CD4-positive, alpha-beta memory T cell (primary cell): ENCODE measurements around the gene CD2AP. TPM values are rescaled to one million over a fixed set of nuclear protein-coding genes. Genes with fewer than 3 reads are reported as not detected.

Source experiments
- CTCF ChIA-PET: fragments of 350-600 bp; sonication (Branson Sonifier 250); formaldehyde crosslinking; loops from one replicate; lab custom pipeline; 2021; ENCODE audit warnings: inconsistent platforms; ENCODE audit not compliant: partially characterized antibody; lab: Charles Lee
- POLR2A ChIA-PET: fragments of 350-600 bp; sonication (Branson Sonifier 250); formaldehyde crosslinking; loops from one replicate; lab custom pipeline; 2021; ENCODE audit not compliant: partially characterized antibody; lab: Charles Lee
- DNase-seq, 5 donors: peaks; one replicate each; pipeline versions ENCODE4 v3.0.0 to v3.0.0-alpha.2; 2020 to 2022; ENCODE audit warnings: mixed read lengths in 1 of 5
- H3K27ac ChIP-seq: one replicate; pipeline ENCODE4 v1.7.0; 2013; ENCODE audit warnings: low read depth, low read length
- H3K27me3 ChIP-seq: 2 replicates; pipeline ENCODE4 v1.7.0; 2013; ENCODE audit warnings: mild to moderate bottlenecking, low read length, moderate library complexity; ENCODE audit not compliant: insufficient read depth
- H3K36me3 ChIP-seq: 2 replicates; pipeline ENCODE4 v1.7.0; 2013; ENCODE audit warnings: mild to moderate bottlenecking, low read length, moderate library complexity; ENCODE audit not compliant: insufficient read depth
- H3K4me1 ChIP-seq: 2 replicates; pipeline ENCODE4 v1.7.0; 2013; ENCODE audit warnings: mild to moderate bottlenecking, low read length, moderate library complexity; ENCODE audit not compliant: insufficient read depth
- H3K4me3 ChIP-seq, 2 donors: one replicate each; pipeline ENCODE4 v1.7.0; 2013; ENCODE audit warnings: low read length in 2 of 2, mild to moderate bottlenecking in 1 of 2
- H3K9me3 ChIP-seq, 2 donors: one replicate each; pipeline ENCODE4 v1.7.0; 2013; ENCODE audit warnings: low read length in 2 of 2, control low read depth in 1 of 2; ENCODE audit not compliant: control insufficient read depth in 1 of 2
- H3K27ac Mint-ChIP-seq, 7 donors: one replicate each; pipeline ENCODE4 v1.8.0; 2020 to 2021; ENCODE audit warnings: mixed read lengths in 7 of 7, mild to moderate bottlenecking in 6 of 7, inconsistent platforms in 3 of 7, moderate library complexity in 3 of 7
- H3K27me3 Mint-ChIP-seq, 2 donors: one replicate each; pipeline ENCODE4 v1.8.0; 2020 to 2021; ENCODE audit warnings: mixed read lengths in 2 of 2
- H3K36me3 Mint-ChIP-seq, 2 donors: one replicate each; pipeline ENCODE4 v1.8.0; 2020 to 2021; ENCODE audit warnings: mixed read lengths in 2 of 2, inconsistent platforms in 1 of 2, mild to moderate bottlenecking in 1 of 2
- H3K4me1 Mint-ChIP-seq, 4 donors: one replicate each; pipeline ENCODE4 v1.8.0; 2020 to 2021; ENCODE audit warnings: mixed read lengths in 4 of 4, mild to moderate bottlenecking in 1 of 4
- H3K4me3 Mint-ChIP-seq, 8 donors: one replicate each; pipeline ENCODE4 v1.8.0; 2020 to 2021; ENCODE audit warnings: mixed read lengths in 8 of 8, mild to moderate bottlenecking in 7 of 8, moderate library complexity in 6 of 8, inconsistent platforms in 3 of 8
- H3K9me3 Mint-ChIP-seq, 8 donors: one replicate each; pipeline ENCODE4 v1.8.0; 2020 to 2021; ENCODE audit warnings: mixed read lengths in 8 of 8, mild to moderate bottlenecking in 5 of 8, inconsistent platforms in 3 of 8, moderate library complexity in 1 of 8
- intact Hi-C: fragments of 100-400 bp; cut with micrococcal nuclease; formaldehyde crosslinking; loops from one replicate; pipeline ENCODE4 v1.15.1; 2023
- polyA plus RNA-seq, 2 donors: library from polyadenylated mRNA; unstranded; fragments of 300-500 nt; fragmentation: Illumina TruSeq; gene quantifications; one replicate each; pipeline ENCODE4 v1.2.3, GENCODE V29; 2021
- total RNA-seq, 2 experiments: library from RNA; stranded (reverse); gene quantifications; one replicate each; pipeline ENCODE4 v1.2.3, GENCODE V29; 2021

The CD2AP gene
- total and polyA plus RNA-seq, 4 experiments from 2014 or later, result 3.5 to 25.8 (median 17.1) TPM

GRCh38 chr6:47603227-47603626, 125.6 kb downstream of the CD2AP start:
- ChIA-PET CTCF (no interaction called here), POLR2A (no interaction called here)
- Histone ChIP-seq H3K27me3 (no peaks in the 10 kb centered on the region), H3K4me3 (no peak overlapping the region), H3K4me1 (no peaks in the 10 kb centered on the region), H3K27ac (no peak overlapping the region), H3K36me3 (peaks cover 15% of the 10 kb centered on the region), H3K9me3 (no peaks in the 10 kb centered on the region)
- Mint-ChIP-seq H3K4me3 (no peak overlapping the region), H3K27ac (no peak overlapping the region), H3K27me3 (no peaks in the 10 kb centered on the region), H3K4me1 (peaks cover 0 to 3% (median 1%) of the 10 kb centered on the region in 4 donors), H3K36me3 (peaks cover 30 to 43% of the 10 kb centered on the region in 2 donors), H3K9me3 (no peaks in the 10 kb centered on the region)
- intact Hi-C loops, result no loop called here
- no peak for DNase-seq

DNA sequence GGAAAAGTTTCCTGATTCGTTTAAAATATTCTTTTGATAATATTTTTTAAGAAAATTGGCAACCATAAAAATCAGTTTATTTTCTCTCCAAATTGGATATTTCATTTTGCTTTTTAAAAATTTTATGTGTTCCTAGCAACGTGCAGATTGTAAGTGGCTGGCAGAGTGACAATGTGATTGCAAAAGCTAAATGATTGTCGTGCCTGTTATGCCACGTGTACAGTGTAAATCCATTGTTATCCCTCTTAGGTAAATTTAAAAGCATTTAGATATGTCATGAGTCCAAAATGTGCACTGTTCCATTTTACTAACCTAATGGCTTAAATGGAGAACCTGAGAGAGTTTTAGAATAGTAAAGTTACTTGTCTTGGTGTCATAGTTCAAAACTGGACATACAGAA, 126.4 kb downstream of the CD2AP start:
- no peaks in the 10 kb centered on the region for H3K9me3 Mint-ChIP-seq
- Histone ChIP-seq H3K36me3 (peaks cover 16% of the 10 kb centered on the region), H3K9me3 (no peaks in the 10 kb centered on the region), H3K27me3 (no peaks in the 10 kb centered on the region), H3K4me3 (no peak overlapping the region), H3K27ac (no peak overlapping the region), H3K4me1 (no peaks in the 10 kb centered on the region)
- H3K27me3 Mint-ChIP-seq, result no peaks in the 10 kb centered on the region
- peaks cover 34 to 46% of the 10 kb centered on the region in 2 donors for H3K36me3 Mint-ChIP-seq
- POLR2A ChIA-PET, result no interaction called here
- H3K27ac Mint-ChIP-seq, result peak overlapping the region in 1 of 7 donors; percentile 15
- DNase-seq, result no peak
- no peak overlapping the region for H3K4me3 Mint-ChIP-seq
- CTCF ChIA-PET, result no interaction called here
- peaks cover 0 to 3% (median 0%) of the 10 kb centered on the region in 4 donors for H3K4me1 Mint-ChIP-seq
- intact Hi-C loops, result no loop called here

GRCh38 chr6:47621838-47622449, 144.4 kb downstream of the CD2AP start:
- Mint-ChIP-seq H3K9me3 (no peaks in the 10 kb centered on the region), H3K36me3 (peaks cover 54 to 55% of the 10 kb centered on the region in 2 donors), H3K4me3 (no peak overlapping the region), H3K4me1 (no peaks in the 10 kb centered on the region), H3K27me3 (no peaks in the 10 kb centered on the region), H3K27ac (peak overlapping the region in 2 of 7 donors; percentile 6 to 54)
- CTCF ChIA-PET, result interaction anchor here (3.1 kb wide), 1 partner anchor 9 kb away, joined by 13 read pairs; no protein-coding TSS in a partner anchor
- no peak overlapping the region for H3K27ac ChIP-seq
- no peaks in the 10 kb centered on the region for H3K4me1 ChIP-seq
- no peak overlapping the region for H3K4me3 ChIP-seq
- POLR2A ChIA-PET, result interaction anchor here (1.2 kb wide), 1 partner anchor 144 kb away, joined by 4 read pairs; the partner anchor contains the start of gene CD2AP
- intact Hi-C loops, result no loop called here
- H3K27me3 ChIP-seq, result no peaks in the 10 kb centered on the region
- H3K36me3 ChIP-seq, result peaks cover 22% of the 10 kb centered on the region
- no peak for DNase-seq
- no peaks in the 10 kb centered on the region for H3K9me3 ChIP-seq

- H3K36me3 ChIP-seq, result peaks cover 13% of the 10 kb centered on the region
- peaks cover 15 to 18% of the 10 kb centered on the region in 2 donors for H3K36me3 Mint-ChIP-seq
- no peaks in the 10 kb centered on the region for H3K9me3 Mint-ChIP-seq
- intact Hi-C loops, result no loop called here
- H3K9me3 ChIP-seq, result no peaks in the 10 kb centered on the region
- H3K27ac ChIP-seq, result no peak overlapping the region
- H3K4me3 ChIP-seq, result no peak overlapping the region
- H3K4me1 ChIP-seq, result peaks cover 7% of the 10 kb centered on the region
- ChIA-PET POLR2A (interaction anchor here (1.4 kb wide), 1 partner anchor 149 kb away, joined by 6 read pairs; the partner anchor contains the start of gene CD2AP), CTCF (no interaction called here)
- H3K27ac Mint-ChIP-seq, result peak overlapping the region in 3 of 7 donors; percentile 28 to 72 (median 47)
- no peaks in the 10 kb centered on the region for H3K27me3 Mint-ChIP-seq
- H3K4me1 Mint-ChIP-seq, result peaks cover 6 to 8% (median 7%) of the 10 kb centered on the region in 4 donors
- H3K4me3 Mint-ChIP-seq, result no peak overlapping the region
- H3K27me3 ChIP-seq, result no peaks in the 10 kb centered on the region
- DNase-seq, result no peak
These were observed 149.2 kb downstream of the CD2AP start for GRCh38 chr6:47626782-47627181.

GRCh38 chr6:47628448-47629272, 151.1 kb downstream of the CD2AP start:
- H3K27me3 ChIP-seq, result no peaks in the 10 kb centered on the region
- H3K4me3 Mint-ChIP-seq, result no peak overlapping the region
- ChIA-PET CTCF (interaction anchor here (4.2 to 6.1 kb wide), 2 partner anchors 12 to 152 kb away, joined by 29 to 55 read pairs; partner anchors contain the start of gene OPN5), POLR2A (interaction anchor here (1.4 kb wide), 1 partner anchor 151 kb away, joined by 6 read pairs; the partner anchor contains the start of gene CD2AP)
- H3K4me3 ChIP-seq, result no peak overlapping the region
- H3K27ac ChIP-seq, result no peak overlapping the region
- intact Hi-C loops, result no loop called here
- peaks cover 7 to 12% (median 10%) of the 10 kb centered on the region in 4 donors for H3K4me1 Mint-ChIP-seq
- H3K36me3 ChIP-seq, result no peaks in the 10 kb centered on the region
- H3K4me1 ChIP-seq, result peaks cover 12% of the 10 kb centered on the region
- H3K36me3 Mint-ChIP-seq, result peaks cover 4 to 8% of the 10 kb centered on the region in 2 donors
- H3K27me3 Mint-ChIP-seq, result no peaks in the 10 kb centered on the region
- H3K9me3 Mint-ChIP-seq, result no peaks in the 10 kb centered on the region
- peak overlapping the region in 3 of 7 donors; percentile 32 to 62 (median 42) for H3K27ac Mint-ChIP-seq
- DNase-seq, result no peak
- no peaks in the 10 kb centered on the region for H3K9me3 ChIP-seq

GRCh38 chr6:47629954-47630353, 152.4 kb downstream of the CD2AP start:
- Mint-ChIP-seq H3K27ac (no peak overlapping the region), H3K9me3 (no peaks in the 10 kb centered on the region), H3K36me3 (peaks cover 0 to 3% of the 10 kb centered on the region in 2 donors), H3K4me1 (peaks cover 7 to 12% (median 10%) of the 10 kb centered on the region in 4 donors), H3K4me3 (no peak overlapping the region), H3K27me3 (no peaks in the 10 kb centered on the region)
- Histone ChIP-seq H3K27me3 (no peaks in the 10 kb centered on the region), H3K36me3 (no peaks in the 10 kb centered on the region), H3K27ac (no peak overlapping the region), H3K4me3 (no peak overlapping the region), H3K9me3 (no peaks in the 10 kb centered on the region), H3K4me1 (peaks cover 12% of the 10 kb centered on the region)
- intact Hi-C loops, result no loop called here
- no peak for DNase-seq
- POLR2A ChIA-PET, result no interaction called here
- CTCF ChIA-PET, result interaction anchor here (0.9 to 6.1 kb wide), 10 partner anchors 8 to 1781 kb away, joined by 3 to 55 read pairs (median 16); partner anchors contain the start of gene OPN5

GRCh38 chr6:47630587-47630986, 153.0 kb downstream of the CD2AP start:
- H3K9me3 Mint-ChIP-seq, result no peaks in the 10 kb centered on the region
- intact Hi-C loops, result no loop called here
- no peak overlapping the region for H3K4me3 Mint-ChIP-seq
- ChIA-PET POLR2A (no interaction called here), CTCF (interaction anchor here (0.9 to 6.1 kb wide), 23 partner anchors 9 to 1780 kb away, joined by 3 to 55 read pairs (median 8); partner anchors contain the start of gene OPN5)
- Histone ChIP-seq H3K4me1 (peaks cover 12% of the 10 kb centered on the region), H3K27me3 (no peaks in the 10 kb centered on the region), H3K9me3 (no peaks in the 10 kb centered on the region), H3K27ac (no peak overlapping the region), H3K36me3 (no peaks in the 10 kb centered on the region), H3K4me3 (no peak overlapping the region)
- peak overlapping the region in 1 of 7 donors; percentile 53 for H3K27ac Mint-ChIP-seq
- H3K4me1 Mint-ChIP-seq, result peaks cover 7 to 12% (median 10%) of the 10 kb centered on the region in 4 donors
- no peak for DNase-seq
- H3K27me3 Mint-ChIP-seq, result no peaks in the 10 kb centered on the region
- peaks cover 0 to 1% of the 10 kb centered on the region in 2 donors for H3K36me3 Mint-ChIP-seq
